Stimulated activated CD4-positive, alpha-beta T cell treated with anti-CD3 and anti-CD28 coated beads, Interleukin-12 subunit alpha, Interleukin-12 subunit beta, amount 100 ng/mL, for 48 hours (primary cell): ENCODE results near the gene WWOX.

Experiments
- DNase-seq, 3 donors: peaks; one replicate each; pipeline ENCODE4 v3.0.0-alpha.2; 2020; ENCODE audit warnings: low read depth in 2 of 3, low spot score in 1 of 3

The WWOX gene

GRCh38 chr16:78871241-78871640 is 771.8 kb downstream of the WWOX start:
- no peak for DNase-seq

- no peak for DNase-seq
Measured at GRCh38 chr16:78876671-78877070, 777.2 kb downstream of the WWOX start.

- no peak for DNase-seq
Measured at GRCh38 chr16:78877114-78877655, 777.7 kb downstream of the WWOX start.

GRCh38 chr16:78878570-78878969 is 779.1 kb downstream of the WWOX start:
- no peak for DNase-seq

- no peak for DNase-seq
Measured at GRCh38 chr16:78879011-78879410, 779.6 kb downstream of the WWOX start.

- no peak for DNase-seq
Measured at GRCh38 chr16:78882150-78882549, 782.7 kb downstream of the WWOX start.

GRCh38 chr16:78882751-78883150 is 783.3 kb downstream of the WWOX start:
- no peak for DNase-seq

GRCh38 chr16:78884204-78884603 is 784.8 kb downstream of the WWOX start:
- DNase-seq, result no peak

- no peak for DNase-seq
Measured at GRCh38 chr16:78889346-78889745, 789.9 kb downstream of the WWOX start.

- no peak for DNase-seq
Measured at GRCh38 chr16:78890373-78890895, 791.0 kb downstream of the WWOX start.

- no peak for DNase-seq
Measured at GRCh38 chr16:78892951-78893733, 793.7 kb downstream of the WWOX start.

- no peak for DNase-seq
Measured at GRCh38 chr16:78894886-78895285, 795.4 kb downstream of the WWOX start.

- DNase-seq, result no peak
Measured at GRCh38 chr16:78895681-78896080, 796.2 kb downstream of the WWOX start.

GRCh38 chr16:78896280-78896679 is 796.8 kb downstream of the WWOX start:
- DNase-seq, result no peak

- no peak for DNase-seq
Measured at GRCh38 chr16:78897299-78897698, 797.8 kb downstream of the WWOX start.

GRCh38 chr16:78900044-78900811 is 800.8 kb downstream of the WWOX start:
- no peak for DNase-seq

- no peak for DNase-seq
Measured at GRCh38 chr16:78900966-78901365, 801.5 kb downstream of the WWOX start.

GRCh38 chr16:78902321-78902720 is 802.9 kb downstream of the WWOX start:
- DNase-seq, result no peak

GRCh38 chr16:78903237-78903636 is 803.8 kb downstream of the WWOX start:
- DNase-seq, result no peak

GRCh38 chr16:78903843-78904242 is 804.4 kb downstream of the WWOX start:
- no peak for DNase-seq

GRCh38 chr16:78906135-78906534 is 806.7 kb downstream of the WWOX start:
- no peak for DNase-seq

- DNase-seq, result no peak
Measured at GRCh38 chr16:78909226-78909625, 809.8 kb downstream of the WWOX start.
